Lower lobe of right lung (tissue), 2 donors: ENCODE results near the gene HECTD2. TPM values are rescaled to one million over a fixed set of nuclear protein-coding genes. Genes with fewer than 3 reads are reported as not detected.
A peak's percentile ranks its signal among the peaks of the same experiment; 100 is the strongest.

Experiments
- ATAC-seq, 2 donors: fragments of 200-7000 bp; cut with Tn5 transposase; one replicate each; pipeline ENCODE4 v1.9.1; 2020 to 2022; ENCODE audit warnings: mild to moderate bottlenecking in 2 of 2, moderate library complexity in 2 of 2
- DNase-seq: peaks from one replicate; pipeline ENCODE4 v3.0.0-alpha.2; 2020
- H3K27ac ChIP-seq: fragments of 200-600 bp; one replicate; pipeline ENCODE4 v1.8.0; 2022
- H3K27me3 ChIP-seq: fragments of 200-600 bp; one replicate; pipeline ENCODE4 v1.8.0; 2022; ENCODE audit warnings: low read depth
- H3K36me3 ChIP-seq: fragments of 200-600 bp; one replicate; pipeline ENCODE4 v1.8.0; 2022; ENCODE audit warnings: mild to moderate bottlenecking
- H3K4me1 ChIP-seq: fragments of 200-600 bp; one replicate; pipeline ENCODE4 v1.8.0; 2022
- H3K4me3 ChIP-seq: fragments of 200-600 bp; one replicate; pipeline ENCODE4 v1.8.0; 2022; ENCODE audit warnings: mild to moderate bottlenecking
- H3K9me3 ChIP-seq: fragments of 200-600 bp; one replicate; pipeline ENCODE4 v1.8.0; 2022
- intact Hi-C: fragments of 100-400 bp; cut with DNase I; formaldehyde crosslinking; loops from one replicate; pipeline ENCODE4 v1.11.0; 2022
- total RNA-seq: library from RNA; stranded (reverse); fragmentation: NEBNext Ultra II Directional; extraction: Animal tissue kit (Norgen Biotek cat#: 25700); gene quantifications from one replicate; pipeline ENCODE4 v1.2.1, GENCODE V29; 2021
- TF ChIP-seq, protein P1 (sequence below): fragments of 200-600 bp; IDR thresholded peaks from one replicate; pipeline ENCODE4 v1.8.0; 2022; ENCODE audit warnings: antibody characterized with exemption, mild to moderate bottlenecking
- donor health status: DM: no; HTN: yes; CAD: no; lungs with severe emphysema.

The HECTD2 gene
- total RNA-seq, 1 donor from 2014 or later = 8.4 TPM

DNA sequence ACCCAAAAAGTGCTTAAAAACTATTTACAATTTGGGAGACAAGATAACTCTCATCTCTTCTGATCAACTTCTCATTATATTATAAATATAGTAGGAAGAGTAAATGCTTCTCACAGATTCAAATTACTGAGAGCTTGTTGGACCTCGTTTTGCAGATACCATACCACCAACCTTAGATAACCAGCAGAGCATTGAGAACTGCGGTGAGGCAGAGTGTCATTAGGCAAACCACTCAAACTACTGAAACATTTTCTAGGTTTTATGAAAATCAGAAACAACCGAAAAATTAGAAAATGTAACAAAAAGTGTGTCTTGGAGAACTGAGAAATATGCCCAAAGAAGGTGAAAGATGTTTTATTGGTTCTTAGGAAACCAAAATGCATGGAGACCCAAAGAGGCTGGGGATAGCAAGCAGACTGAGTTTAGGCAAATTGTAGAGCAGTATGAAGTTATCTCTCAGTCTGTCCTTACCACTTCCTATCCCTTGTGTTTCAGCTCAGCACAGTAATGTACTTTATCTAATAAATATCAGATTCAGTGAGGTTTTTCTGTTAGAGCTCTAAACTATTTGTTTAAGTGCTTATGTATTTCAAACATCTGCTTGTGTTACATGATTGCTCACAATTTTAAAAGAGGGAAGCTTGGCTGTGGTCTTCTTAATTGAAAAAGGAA is 77.9 kb downstream of the HECTD2 start:
- Histone ChIP-seq H3K4me1 (no peaks in the 10 kb centered on the region), H3K36me3 (peaks cover 18% of the 10 kb centered on the region), H3K4me3 (no peak overlapping the region), H3K9me3 (no peaks in the 10 kb centered on the region), H3K27me3 (no peaks in the 10 kb centered on the region), H3K27ac (no peak overlapping the region)
- intact Hi-C loops = no loop called here
- TF ChIP-seq, protein P1, sequence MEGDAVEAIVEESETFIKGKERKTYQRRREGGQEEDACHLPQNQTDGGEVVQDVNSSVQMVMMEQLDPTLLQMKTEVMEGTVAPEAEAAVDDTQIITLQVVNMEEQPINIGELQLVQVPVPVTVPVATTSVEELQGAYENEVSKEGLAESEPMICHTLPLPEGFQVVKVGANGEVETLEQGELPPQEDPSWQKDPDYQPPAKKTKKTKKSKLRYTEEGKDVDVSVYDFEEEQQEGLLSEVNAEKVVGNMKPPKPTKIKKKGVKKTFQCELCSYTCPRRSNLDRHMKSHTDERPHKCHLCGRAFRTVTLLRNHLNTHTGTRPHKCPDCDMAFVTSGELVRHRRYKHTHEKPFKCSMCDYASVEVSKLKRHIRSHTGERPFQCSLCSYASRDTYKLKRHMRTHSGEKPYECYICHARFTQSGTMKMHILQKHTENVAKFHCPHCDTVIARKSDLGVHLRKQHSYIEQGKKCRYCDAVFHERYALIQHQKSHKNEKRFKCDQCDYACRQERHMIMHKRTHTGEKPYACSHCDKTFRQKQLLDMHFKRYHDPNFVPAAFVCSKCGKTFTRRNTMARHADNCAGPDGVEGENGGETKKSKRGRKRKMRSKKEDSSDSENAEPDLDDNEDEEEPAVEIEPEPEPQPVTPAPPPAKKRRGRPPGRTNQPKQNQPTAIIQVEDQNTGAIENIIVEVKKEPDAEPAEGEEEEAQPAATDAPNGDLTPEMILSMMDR = no peak
- DNase-seq (no peak), ATAC-seq (no peak)

DNA sequence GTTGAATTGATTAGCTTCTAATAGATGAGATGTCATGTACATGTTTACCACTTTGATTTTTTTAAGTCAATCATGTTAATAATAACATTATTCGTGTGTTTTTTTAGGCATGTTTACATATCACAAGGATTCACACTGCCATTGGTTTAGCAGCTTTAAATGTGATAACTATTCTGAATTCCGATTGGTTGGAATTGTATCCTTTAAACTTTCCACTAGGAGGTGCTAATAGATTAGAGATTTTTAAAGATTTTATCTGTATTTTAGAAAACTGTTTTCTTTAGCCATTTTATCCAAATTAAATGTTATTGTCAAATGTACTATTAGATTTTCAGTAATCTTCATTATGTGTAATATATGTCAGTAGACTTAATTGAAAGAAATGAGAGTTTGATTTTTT is 83.2 kb downstream of the HECTD2 start:
- H3K27me3 ChIP-seq = no peaks in the 10 kb centered on the region
- H3K4me1 ChIP-seq = no peaks in the 10 kb centered on the region
- no peaks in the 10 kb centered on the region for H3K9me3 ChIP-seq
- ATAC-seq (no peak), DNase-seq (no peak)
- no peak overlapping the region for H3K4me3 ChIP-seq
- intact Hi-C loops = no loop called here
- H3K36me3 ChIP-seq = peaks cover 3% of the 10 kb centered on the region
- H3K27ac ChIP-seq = no peak overlapping the region
- TF ChIP-seq, protein P1 = peak; percentile 41

DNA sequence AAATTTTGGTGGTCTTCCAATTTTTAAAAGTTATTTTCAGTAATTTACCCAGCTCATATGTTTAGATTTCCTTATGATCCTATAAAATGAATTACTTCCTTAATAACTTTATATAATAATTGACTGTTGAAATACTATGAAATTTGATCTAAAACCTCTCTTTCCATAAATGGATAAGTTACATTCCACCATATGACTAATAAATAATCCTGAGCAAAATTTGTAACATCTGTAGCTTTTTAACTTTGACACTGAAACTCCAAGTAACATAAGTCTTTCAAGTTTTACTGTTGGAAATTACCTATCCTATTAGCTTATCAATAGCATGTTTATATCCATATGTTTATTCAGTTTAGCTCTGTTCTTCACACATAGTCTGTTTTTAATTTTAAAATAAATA is 85.3 kb downstream of the HECTD2 start:
- Histone ChIP-seq H3K4me3 (no peak overlapping the region), H3K27me3 (no peaks in the 10 kb centered on the region), H3K36me3 (peaks cover 24% of the 10 kb centered on the region), H3K9me3 (no peaks in the 10 kb centered on the region), H3K27ac (no peak overlapping the region), H3K4me1 (no peaks in the 10 kb centered on the region)
- DNase-seq = no peak
- TF ChIP-seq, protein P1 = no peak
- intact Hi-C loops = no loop called here
- ATAC-seq = no peak

DNA sequence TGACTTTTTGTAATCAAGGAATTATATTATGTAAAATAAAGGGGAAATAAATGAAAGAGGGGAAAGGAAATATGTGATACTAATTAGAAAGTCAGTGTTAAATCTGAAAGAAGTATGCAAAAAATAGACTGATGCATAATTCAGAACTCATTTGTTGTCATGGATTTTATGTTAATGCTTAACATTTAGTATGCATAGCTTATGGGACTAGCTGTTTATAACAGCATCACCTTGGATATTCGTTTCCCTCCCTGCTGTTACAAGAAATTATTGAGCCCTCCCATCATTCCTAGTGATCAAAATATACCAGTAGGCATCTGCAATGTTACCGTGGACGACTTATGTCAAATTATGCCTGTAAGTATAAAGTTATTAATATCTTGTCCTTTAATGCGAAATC is 85.9 kb downstream of the HECTD2 start:
- DNase-seq (no peak), ATAC-seq (no peak)
- intact Hi-C loops = no loop called here
- Histone ChIP-seq H3K36me3 (peaks cover 24% of the 10 kb centered on the region), H3K4me3 (no peak overlapping the region), H3K27ac (no peak overlapping the region), H3K27me3 (no peaks in the 10 kb centered on the region), H3K9me3 (no peaks in the 10 kb centered on the region), H3K4me1 (no peaks in the 10 kb centered on the region)
- TF ChIP-seq, protein P1 = no peak

DNA sequence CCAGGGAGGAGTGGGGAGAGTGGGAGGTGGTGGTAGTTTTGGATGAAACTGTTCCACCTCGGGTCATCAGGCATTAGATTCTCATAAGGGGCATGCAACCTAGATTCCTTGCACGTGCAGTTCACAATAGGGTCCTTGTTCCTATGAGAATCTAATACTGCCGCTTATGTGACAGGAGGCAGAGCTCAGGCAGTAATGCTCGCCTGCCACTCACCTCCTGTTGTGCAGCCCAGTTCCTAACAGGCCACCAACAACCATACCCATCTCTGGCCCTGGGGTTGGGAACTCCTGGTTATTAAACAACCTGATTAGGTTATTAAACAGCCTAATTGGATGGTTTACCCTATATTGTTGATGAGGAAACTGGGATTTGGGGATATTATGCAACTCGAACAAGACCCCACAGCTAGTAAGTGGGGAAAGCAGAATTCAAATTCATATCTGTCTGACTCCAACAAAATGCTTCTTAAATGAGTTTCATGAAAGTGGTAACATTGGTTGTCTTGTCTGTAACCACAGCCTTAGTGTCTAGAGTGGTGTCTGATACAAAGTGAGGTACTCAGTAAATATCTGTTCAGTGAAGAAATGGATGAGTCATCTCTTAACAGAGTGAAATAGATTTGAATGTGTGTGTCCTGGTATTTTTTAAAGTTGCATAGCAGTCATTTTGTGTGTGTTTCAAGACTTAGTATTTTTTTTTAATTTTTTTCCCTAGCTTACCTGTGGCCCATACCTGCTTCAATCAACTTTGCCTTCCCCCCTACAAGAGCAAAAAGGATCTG is 101.6 kb downstream of the HECTD2 start:
- Histone ChIP-seq H3K4me3 (no peak overlapping the region), H3K27me3 (no peaks in the 10 kb centered on the region), H3K9me3 (no peaks in the 10 kb centered on the region), H3K36me3 (peaks cover 5% of the 10 kb centered on the region), H3K27ac (no peak overlapping the region), H3K4me1 (no peaks in the 10 kb centered on the region)
- TF ChIP-seq, protein P1 = no peak
- intact Hi-C loops = loop anchor here (10.0 kb wide), 1 partner anchor 123 kb away; the partner anchor contains the start of gene PPP1R3C
- ATAC-seq (no peak), DNase-seq (no peak)
